HEK293T (cell line): ENCODE measurements around the gene SLC26A8.
"Not testable (repeated sequence)": the region's sequence is repeated elsewhere in the genome, so short reads cannot be mapped to it uniquely, and the experiment has no call there.

Source experiments
- CTCF ChIA-PET: fragments of 350-600 bp; formaldehyde crosslinking; extraction: SDS; loops from one replicate; lab custom pipeline; 2021; ENCODE audit warnings: antibody characterized with exemption, inconsistent platforms; lab: Yijun Ruan, JAX
- POLR2A ChIA-PET: fragments of 350-600 bp; formaldehyde crosslinking; extraction: SDS; loops from one replicate; lab custom pipeline; 2020; ENCODE audit warnings: antibody characterized with exemption, inconsistent platforms; lab: Yijun Ruan, JAX
- DNase-seq: peaks from one replicate; pipeline ENCODE4 v3.0.0; 2012; ENCODE audit warnings: mixed read lengths; ENCODE audit errors: extremely low spot score
- ARNT ChIP-seq: fragments of 450-650 bp; IDR thresholded peaks from 2 replicates; pipeline ENCODE4 v1.6.1; 2017; ENCODE audit warnings: mild to moderate bottlenecking
- BHLHE40 ChIP-seq: fragments of 450-650 bp; IDR thresholded peaks from 2 replicates; pipeline ENCODE4 v1.6.1; 2016; ENCODE audit warnings: mild to moderate bottlenecking, moderate library complexity, borderline replicate concordance
- CTBP1 ChIP-seq: fragments of 450-650 bp; IDR thresholded peaks from 2 replicates; pipeline ENCODE4 v1.6.1; 2016; ENCODE audit warnings: borderline replicate concordance
- ELF4 ChIP-seq: fragments of 450-650 bp; IDR thresholded peaks from 2 replicates; pipeline ENCODE4 v1.6.1; 2017; ENCODE audit warnings: antibody characterized with exemption
- FOXA1 ChIP-seq: fragments of 450-650 bp; IDR thresholded peaks from 2 replicates; pipeline ENCODE4 v1.6.1; 2016; ENCODE audit warnings: mild to moderate bottlenecking
- FOXK2 ChIP-seq: fragments of 450-650 bp; IDR thresholded peaks from 2 replicates; pipeline ENCODE4 v1.6.1; 2016; ENCODE audit warnings: mild to moderate bottlenecking
- FOXM1 ChIP-seq: fragments of 450-650 bp; IDR thresholded peaks from 2 replicates; pipeline ENCODE4 v1.6.1; 2017; ENCODE audit warnings: mild to moderate bottlenecking, borderline replicate concordance
- HDGF ChIP-seq: fragments of 450-650 bp; IDR thresholded peaks from 2 replicates; pipeline ENCODE4 v1.6.1; 2017; ENCODE audit warnings: antibody characterized with exemption, borderline replicate concordance
- L3MBTL2 ChIP-seq: fragments of 450-650 bp; conservative IDR thresholded peaks from 2 replicates; pipeline ENCODE4 v1.6.1; 2016; ENCODE audit warnings: mild to moderate bottlenecking
- LEF1 ChIP-seq: fragments of 450-650 bp; IDR thresholded peaks from 2 replicates; pipeline ENCODE4 v1.6.1; 2017; ENCODE audit warnings: mild to moderate bottlenecking, borderline replicate concordance
- NFRKB ChIP-seq: fragments of 450-650 bp; IDR thresholded peaks from 2 replicates; pipeline ENCODE4 v1.6.1; 2016; ENCODE audit warnings: mild to moderate bottlenecking, moderate library complexity
- PKNOX1 ChIP-seq: fragments of 450-650 bp; IDR thresholded peaks from 2 replicates; pipeline ENCODE4 v1.6.1; 2016
- SP1 ChIP-seq: fragments of 450-650 bp; IDR thresholded peaks from 2 replicates; pipeline ENCODE4 v1.6.1; 2017
- SUZ12 ChIP-seq: fragments of 450-650 bp; IDR thresholded peaks from 2 replicates; pipeline ENCODE4 v1.6.1; 2016; ENCODE audit warnings: mild to moderate bottlenecking
- TARDBP ChIP-seq: fragments of 450-650 bp; IDR thresholded peaks from 2 replicates; pipeline ENCODE4 v1.6.1; 2016
- ZNF384 ChIP-seq: fragments of 450-650 bp; IDR thresholded peaks from 2 replicates; pipeline ENCODE4 v1.6.1; 2016

SLC26A8 gene

GRCh38 chr6:36038120-36038876 is 13.9 kb upstream of the SLC26A8 start:
- TF ChIP-seq ARNT (no peak), FOXA1 (no peak), CTBP1 (no peak), HDGF (no peak), PKNOX1 (no peak), ELF4 (no peak), L3MBTL2 (no peak), LEF1 (no peak), BHLHE40 (no peak), SP1 (no peak), FOXM1 (no peak), SUZ12 (no peak), ZNF384 (no peak), NFRKB (no peak), TARDBP (no peak), FOXK2 (no peak)
- DNase-seq: no peak
- POLR2A ChIA-PET: interaction anchor here (1.0 kb wide), 1 partner anchor 10 kb away, joined by 12 read pairs; the partner anchor contains the start of gene MAPK14
- CTCF ChIA-PET: interaction anchor here (1.0 to 1.3 kb wide), 3 partner anchors 9 to 86 kb away, joined by 4 to 7 read pairs (median 5); no protein-coding TSS in a partner anchor

GRCh38 chr6:36035225-36035624 is 10.8 kb upstream of the SLC26A8 start:
- ChIA-PET CTCF (interaction anchor here (0.6 kb wide), 2 partner anchors 133 to 645 kb away, joined by 3 to 4 read pairs; no protein-coding TSS in a partner anchor), POLR2A (no interaction called here)
- DNase-seq: no peak
- no peak for TF ChIP-seq LEF1

DNA sequence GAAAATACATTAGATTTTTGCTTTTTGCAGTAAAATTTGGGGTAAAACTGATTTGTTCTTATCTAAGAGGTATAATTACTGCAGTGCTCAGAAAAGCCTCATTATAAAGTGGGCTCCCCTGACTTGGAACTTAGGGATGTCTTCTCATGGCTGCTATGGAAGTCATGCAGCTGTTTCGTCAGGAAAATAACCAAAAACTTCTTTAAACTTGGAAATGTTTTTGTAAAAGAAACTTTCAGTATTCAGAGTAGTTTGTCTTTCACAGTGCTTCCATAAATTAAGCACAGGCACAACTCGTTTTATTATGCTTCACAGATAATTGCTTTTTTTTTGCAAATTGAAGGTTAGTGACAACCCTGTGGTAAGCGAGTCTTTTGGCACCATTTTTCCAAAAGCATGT is 10.0 kb upstream of the SLC26A8 start:
- TF ChIP-seq SP1 (no peak), BHLHE40 (no peak), ZNF384 (no peak), CTBP1 (no peak), FOXK2 (no peak), HDGF (no peak), ARNT (no peak), FOXA1 (no peak), NFRKB (no peak), LEF1 (no peak), SUZ12 (no peak), ELF4 (no peak), TARDBP (no peak), L3MBTL2 (no peak), FOXM1 (no peak), PKNOX1 (no peak)
- DNase-seq: no peak
- POLR2A ChIA-PET: no interaction called here
- CTCF ChIA-PET: no interaction called here

GRCh38 chr6:36033935-36034334 is 9.5 kb upstream of the SLC26A8 start:
- POLR2A ChIA-PET: no interaction called here
- TF ChIP-seq BHLHE40 (no peak), FOXA1 (no peak), PKNOX1 (no peak), FOXM1 (no peak), LEF1 (no peak), NFRKB (no peak), ARNT (no peak), L3MBTL2 (no peak), FOXK2 (no peak), CTBP1 (no peak), ZNF384 (no peak), HDGF (no peak), ELF4 (no peak), SUZ12 (no peak), TARDBP (no peak), SP1 (no peak)
- CTCF ChIA-PET: no interaction called here
- no peak for DNase-seq

DNA sequence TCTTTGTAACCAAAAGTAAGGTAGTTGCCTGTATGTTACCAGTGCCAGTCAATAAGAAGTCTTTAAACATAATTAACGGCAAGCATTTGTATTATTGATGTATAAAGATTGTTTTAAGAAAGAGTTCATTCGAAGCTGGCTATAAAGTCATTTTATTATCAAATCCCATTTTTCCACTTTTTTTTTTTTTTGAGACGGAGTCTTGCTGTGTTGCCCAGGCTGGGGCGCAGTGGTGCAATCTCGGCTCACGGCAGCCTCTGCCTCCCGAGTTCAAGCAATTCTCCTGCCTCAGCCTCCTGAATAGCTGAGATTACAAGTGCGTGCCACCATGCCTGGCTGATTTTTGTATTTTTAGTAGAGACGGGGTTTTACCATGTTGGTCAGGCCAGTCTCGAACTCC is 8.7 kb upstream of the SLC26A8 start:
- CTCF ChIA-PET: interaction anchor here (0.6 kb wide), 1 partner anchor 130 kb away, joined by 10 read pairs; no protein-coding TSS in a partner anchor
- POLR2A ChIA-PET, DNase-seq: not testable (repeated sequence)
- TF ChIP-seq ZNF384: peak; percentile 70

DNA sequence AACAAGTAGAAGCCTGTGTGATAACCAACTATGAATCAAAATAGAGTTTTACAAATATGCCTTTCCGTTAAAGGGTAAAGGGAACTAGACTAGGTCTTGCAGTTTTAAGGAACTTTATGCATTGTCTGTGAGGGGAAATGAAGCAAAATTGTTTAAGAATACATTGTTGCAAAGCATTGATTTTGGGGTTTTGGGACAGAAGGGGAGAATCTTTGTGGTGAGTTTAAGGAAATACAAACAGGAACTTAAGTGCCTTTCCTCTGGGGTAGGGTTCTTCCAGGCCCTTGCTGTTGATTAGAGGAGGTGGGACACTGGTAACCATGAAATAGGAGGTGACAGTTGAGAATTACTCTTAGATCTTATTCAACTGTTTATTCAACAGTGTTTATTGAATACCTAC is 7.8 kb upstream of the SLC26A8 start:
- TF ChIP-seq HDGF: no peak
- no peak for TF ChIP-seq ZNF384
- no peak for TF ChIP-seq L3MBTL2
- no peak for TF ChIP-seq FOXM1
- no peak for TF ChIP-seq BHLHE40
- TF ChIP-seq ELF4: no peak
- POLR2A ChIA-PET: no interaction called here

More for the DNA sequence above, 7.8 kb upstream of the SLC26A8 start:
- CTCF ChIA-PET: interaction anchor here (0.6 kb wide), 1 partner anchor 407 kb away, joined by 4 read pairs; no protein-coding TSS in a partner anchor
- DNase-seq: no peak
